NB4 (cell line): ENCODE results near the gene AKAP6.

ENCODE experiments used
- MYC ChIP-seq: IDR thresholded peaks from 2 replicates; pipeline ENCODE4 v1.6.1; 2011; ENCODE audit warnings: low read depth, low read length
- POLR2A ChIP-seq: IDR thresholded peaks from 2 replicates; pipeline ENCODE4 v1.6.1; 2011; ENCODE audit warnings: mild to moderate bottlenecking; ENCODE audit not compliant: insufficient read length; ENCODE audit errors: extremely low read depth
- TF ChIP-seq, protein P1 (sequence below): IDR thresholded peaks from one replicate; pipeline ENCODE4 v1.5.1; 2012; ENCODE audit warnings: low read depth, low read length
- TF ChIP-seq, protein P2 (sequence below): IDR thresholded peaks from 2 replicates; pipeline ENCODE4 v1.6.1; 2011; ENCODE audit warnings: low read depth, low read length

DNA sequence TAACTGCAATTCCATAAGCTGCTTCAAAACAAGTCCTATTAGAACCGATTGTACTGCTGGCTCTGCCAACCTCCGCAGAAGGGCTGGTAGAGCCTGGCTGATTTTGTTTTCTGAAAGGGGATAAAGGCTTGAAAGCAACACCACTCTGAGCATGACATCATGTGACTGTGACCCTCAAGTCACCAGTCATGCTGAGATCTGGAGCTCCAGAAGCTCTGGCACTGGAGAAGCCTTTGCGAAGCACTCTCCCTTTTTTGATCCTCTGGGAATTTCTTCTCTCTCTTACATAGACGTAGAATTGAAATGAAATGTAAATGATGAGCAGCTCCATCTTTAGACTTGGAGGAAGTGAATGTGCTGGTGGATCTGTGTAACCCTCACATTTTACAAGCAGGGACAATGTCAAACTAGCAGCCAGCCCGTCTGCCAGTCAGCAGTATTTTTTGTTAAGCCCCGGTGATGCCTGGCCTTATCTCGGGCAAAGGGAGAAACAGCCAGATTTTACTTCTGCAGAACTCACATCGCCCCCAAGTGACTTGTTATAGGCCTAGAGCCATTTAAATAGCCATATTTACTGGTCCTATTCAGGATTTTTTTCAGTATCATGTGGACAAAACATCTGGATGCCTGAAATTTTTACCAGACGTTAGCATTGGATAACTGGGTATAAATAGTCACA lies 497.4 kb downstream of the AKAP6 start:
- TF ChIP-seq POLR2A (no peak), MYC (no peak)
- TF ChIP-seq, protein P1, sequence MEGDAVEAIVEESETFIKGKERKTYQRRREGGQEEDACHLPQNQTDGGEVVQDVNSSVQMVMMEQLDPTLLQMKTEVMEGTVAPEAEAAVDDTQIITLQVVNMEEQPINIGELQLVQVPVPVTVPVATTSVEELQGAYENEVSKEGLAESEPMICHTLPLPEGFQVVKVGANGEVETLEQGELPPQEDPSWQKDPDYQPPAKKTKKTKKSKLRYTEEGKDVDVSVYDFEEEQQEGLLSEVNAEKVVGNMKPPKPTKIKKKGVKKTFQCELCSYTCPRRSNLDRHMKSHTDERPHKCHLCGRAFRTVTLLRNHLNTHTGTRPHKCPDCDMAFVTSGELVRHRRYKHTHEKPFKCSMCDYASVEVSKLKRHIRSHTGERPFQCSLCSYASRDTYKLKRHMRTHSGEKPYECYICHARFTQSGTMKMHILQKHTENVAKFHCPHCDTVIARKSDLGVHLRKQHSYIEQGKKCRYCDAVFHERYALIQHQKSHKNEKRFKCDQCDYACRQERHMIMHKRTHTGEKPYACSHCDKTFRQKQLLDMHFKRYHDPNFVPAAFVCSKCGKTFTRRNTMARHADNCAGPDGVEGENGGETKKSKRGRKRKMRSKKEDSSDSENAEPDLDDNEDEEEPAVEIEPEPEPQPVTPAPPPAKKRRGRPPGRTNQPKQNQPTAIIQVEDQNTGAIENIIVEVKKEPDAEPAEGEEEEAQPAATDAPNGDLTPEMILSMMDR: no peak
- TF ChIP-seq, protein P2, sequence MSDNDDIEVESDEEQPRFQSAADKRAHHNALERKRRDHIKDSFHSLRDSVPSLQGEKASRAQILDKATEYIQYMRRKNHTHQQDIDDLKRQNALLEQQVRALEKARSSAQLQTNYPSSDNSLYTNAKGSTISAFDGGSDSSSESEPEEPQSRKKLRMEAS: no peak
